Stimulated activated effector memory CD8-positive, alpha-beta T cell treated with anti-CD3 and anti-CD28 coated beads, Interleukin-12 subunit alpha, Interleukin-12 subunit beta, amount 100 ng/mL, for 72 hours (primary cell): ENCODE measurements around the gene ZDHHC13.

Experiments used
- ATAC-seq: fragments of 150-1000 bp; cut with Tn5 transposase; 2 replicates; pipeline ENCODE4 v1.10.0; 2021
- DNase-seq, 2 donors: peaks; one replicate each; pipeline ENCODE4 v3.0.0; 2021 to 2022; ENCODE audit warnings: low spot score in 2 of 2
- H3K27ac Mint-ChIP-seq: one replicate; pipeline ENCODE4 v1.8.0; 2022; ENCODE audit warnings: mild to moderate bottlenecking, mixed read lengths
- H3K36me3 Mint-ChIP-seq: one replicate; pipeline ENCODE4 v1.8.0; 2022; ENCODE audit warnings: mild to moderate bottlenecking, mixed read lengths
- H3K4me1 Mint-ChIP-seq: one replicate; pipeline ENCODE4 v1.8.0; 2022; ENCODE audit warnings: mixed read lengths
- H3K4me3 Mint-ChIP-seq: one replicate; pipeline ENCODE4 v1.8.0; 2022; ENCODE audit warnings: mild to moderate bottlenecking, mixed read lengths
- H3K9me3 Mint-ChIP-seq: one replicate; pipeline ENCODE4 v1.8.0; 2022; ENCODE audit warnings: mixed read lengths

Gene ZDHHC13

DNA sequence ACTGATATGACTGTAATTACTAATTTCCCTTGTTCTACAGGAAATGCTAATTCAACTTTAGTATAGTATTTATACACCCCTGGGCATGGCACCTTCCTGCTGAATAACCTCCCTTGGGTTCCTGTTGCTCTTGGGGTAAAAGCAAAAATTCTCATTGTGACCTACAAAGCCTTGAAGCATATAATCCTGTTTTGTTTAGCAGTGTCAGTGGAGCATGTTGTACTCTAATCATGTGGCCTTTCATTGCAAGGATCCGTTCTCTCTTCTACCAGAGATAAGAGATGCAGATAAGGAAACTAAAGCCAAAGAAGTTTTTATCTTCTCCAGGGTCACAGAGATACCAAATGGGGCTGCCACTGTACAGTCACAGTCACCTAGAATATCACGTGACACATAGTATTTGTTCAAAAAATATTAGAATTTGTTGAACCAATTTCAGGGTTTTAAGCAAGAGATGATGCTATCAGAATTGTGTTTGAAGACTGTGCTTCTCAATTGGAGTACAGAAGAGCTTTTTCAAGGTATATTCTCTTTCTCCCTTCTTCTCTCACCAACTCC lies 59.7 kb downstream of the ZDHHC13 start:
- Mint-ChIP-seq H3K9me3 (no peaks in the 10 kb centered on the region), H3K4me1 (no peaks in the 10 kb centered on the region), H3K27ac (no peak overlapping the region), H3K4me3 (no peak overlapping the region), H3K36me3 (peaks cover 52% of the 10 kb centered on the region)
- DNase-seq: no peak
- ATAC-seq: no peak

DNA sequence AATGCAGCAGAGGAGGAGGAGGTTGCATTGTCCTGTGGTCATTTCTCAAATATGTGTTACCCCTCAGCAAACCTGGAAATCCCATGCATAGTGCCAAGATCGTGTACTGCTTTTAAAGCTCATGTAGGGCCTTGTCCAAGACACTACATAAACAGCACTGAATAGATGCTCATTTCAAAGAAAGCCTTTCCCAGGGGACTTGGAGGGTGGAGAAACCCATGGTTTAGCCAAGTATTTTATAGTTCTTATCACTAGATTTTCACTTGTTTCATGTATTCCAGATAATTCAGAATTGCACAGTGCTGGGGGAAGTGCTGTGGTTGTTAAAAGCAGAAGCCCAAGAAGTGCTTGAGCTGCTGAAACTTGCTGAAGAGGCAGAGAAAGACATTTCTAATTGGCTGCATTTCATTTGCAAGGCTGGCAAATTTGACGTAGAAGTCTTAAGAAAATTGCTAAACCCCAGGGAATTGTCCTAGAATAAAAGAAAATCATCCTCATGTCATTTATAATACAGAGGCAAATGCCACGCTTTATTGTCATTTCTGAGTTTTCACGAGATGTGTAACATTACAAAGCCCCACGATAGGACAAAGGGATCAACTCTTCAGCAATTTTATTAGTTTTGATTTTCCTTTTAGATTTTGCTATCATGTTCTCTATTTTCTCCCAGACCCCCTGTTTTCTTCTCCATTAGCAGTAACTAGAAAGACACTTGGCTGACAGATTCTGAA lies 64.7 kb downstream of the ZDHHC13 start:
- Mint-ChIP-seq H3K4me1 (no peaks in the 10 kb centered on the region), H3K27ac (no peak overlapping the region), H3K36me3 (peaks cover 3% of the 10 kb centered on the region), H3K9me3 (no peaks in the 10 kb centered on the region), H3K4me3 (no peak overlapping the region)
- DNase-seq: no peak
- ATAC-seq: no peak

DNA sequence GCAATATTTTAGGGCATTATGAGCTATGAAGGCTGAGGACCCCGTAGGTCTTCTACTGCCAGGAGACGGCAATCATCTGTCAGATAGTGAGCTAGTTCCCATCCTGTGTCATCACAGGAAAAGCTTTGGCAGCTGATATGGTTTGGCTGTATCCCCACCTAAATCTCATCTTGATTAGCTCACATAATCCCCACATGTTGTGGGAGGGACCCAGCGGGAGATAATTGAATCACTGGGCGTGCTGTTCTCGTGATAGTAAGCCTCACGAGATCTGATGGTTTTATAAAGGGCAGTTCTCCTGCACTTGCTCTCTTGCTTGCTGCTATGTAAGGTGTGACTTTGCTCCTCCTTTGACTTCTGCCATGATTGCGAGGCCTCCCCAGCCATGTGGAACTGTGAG lies 66.7 kb downstream of the ZDHHC13 start:
- no peak overlapping the region for H3K27ac Mint-ChIP-seq
- DNase-seq (no peak), ATAC-seq (no peak)
- H3K4me1 Mint-ChIP-seq: no peaks in the 10 kb centered on the region
- no peaks in the 10 kb centered on the region for H3K36me3 Mint-ChIP-seq
- H3K4me3 Mint-ChIP-seq: no peak overlapping the region
- no peaks in the 10 kb centered on the region for H3K9me3 Mint-ChIP-seq

DNA sequence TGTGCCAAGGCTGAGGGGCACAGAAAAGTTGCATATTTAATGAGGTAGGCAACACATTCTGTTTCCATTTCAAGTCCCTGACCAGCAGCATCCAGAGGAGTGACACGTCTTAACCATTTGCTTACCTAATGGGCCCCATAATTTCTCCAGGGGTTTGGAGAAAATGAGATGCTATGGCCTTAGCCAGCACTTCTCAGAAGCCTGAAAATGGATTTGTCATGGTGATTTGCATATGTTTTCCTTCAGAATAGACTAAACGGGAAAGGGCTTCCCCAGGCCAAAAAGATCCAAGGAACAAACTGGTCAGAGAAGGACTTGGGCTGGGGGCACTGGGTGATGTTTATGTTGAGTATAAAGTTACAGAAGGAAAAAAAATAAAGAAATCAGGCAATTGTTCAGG lies 68.1 kb downstream of the ZDHHC13 start:
- no peaks in the 10 kb centered on the region for H3K4me1 Mint-ChIP-seq

DNA sequence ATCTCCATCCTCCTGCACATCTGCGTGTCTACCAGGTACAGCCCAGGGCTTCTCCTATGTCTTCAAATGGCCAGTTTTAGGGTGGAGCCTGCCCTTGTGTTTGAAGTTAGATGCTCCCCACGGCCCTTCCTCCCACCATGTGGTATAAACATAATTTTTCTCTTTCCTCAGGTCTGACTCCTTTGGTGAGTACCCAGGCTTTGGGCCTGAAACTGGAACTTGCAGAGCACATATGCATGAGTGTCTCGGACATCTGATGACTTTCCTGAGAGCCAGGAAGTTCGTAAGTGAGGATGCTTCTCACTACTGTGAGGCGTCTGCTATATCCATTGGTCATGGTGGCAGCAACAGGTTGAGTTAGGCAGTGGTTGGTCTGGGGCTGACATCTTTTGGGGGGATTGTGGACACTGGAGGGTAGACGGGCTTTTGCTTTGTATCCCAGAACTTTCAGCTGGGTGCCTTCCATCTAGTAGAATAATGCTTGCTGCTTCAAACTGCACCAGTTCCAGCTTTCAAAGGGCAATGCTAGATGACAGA lies 68.6 kb downstream of the ZDHHC13 start:
- DNase-seq (no peak), ATAC-seq (no peak)
- H3K27ac Mint-ChIP-seq: no peak overlapping the region
- no peak overlapping the region for H3K4me3 Mint-ChIP-seq
- no peaks in the 10 kb centered on the region for H3K9me3 Mint-ChIP-seq
- no peaks in the 10 kb centered on the region for H3K4me1 Mint-ChIP-seq
- H3K36me3 Mint-ChIP-seq: no peaks in the 10 kb centered on the region

More for the DNA sequence above, 68.1 kb downstream of the ZDHHC13 start:
- no peak overlapping the region for H3K4me3 Mint-ChIP-seq
- H3K27ac Mint-ChIP-seq: no peak overlapping the region
- H3K9me3 Mint-ChIP-seq: no peaks in the 10 kb centered on the region
- ATAC-seq (no peak), DNase-seq (no peak)
- no peaks in the 10 kb centered on the region for H3K36me3 Mint-ChIP-seq

DNA sequence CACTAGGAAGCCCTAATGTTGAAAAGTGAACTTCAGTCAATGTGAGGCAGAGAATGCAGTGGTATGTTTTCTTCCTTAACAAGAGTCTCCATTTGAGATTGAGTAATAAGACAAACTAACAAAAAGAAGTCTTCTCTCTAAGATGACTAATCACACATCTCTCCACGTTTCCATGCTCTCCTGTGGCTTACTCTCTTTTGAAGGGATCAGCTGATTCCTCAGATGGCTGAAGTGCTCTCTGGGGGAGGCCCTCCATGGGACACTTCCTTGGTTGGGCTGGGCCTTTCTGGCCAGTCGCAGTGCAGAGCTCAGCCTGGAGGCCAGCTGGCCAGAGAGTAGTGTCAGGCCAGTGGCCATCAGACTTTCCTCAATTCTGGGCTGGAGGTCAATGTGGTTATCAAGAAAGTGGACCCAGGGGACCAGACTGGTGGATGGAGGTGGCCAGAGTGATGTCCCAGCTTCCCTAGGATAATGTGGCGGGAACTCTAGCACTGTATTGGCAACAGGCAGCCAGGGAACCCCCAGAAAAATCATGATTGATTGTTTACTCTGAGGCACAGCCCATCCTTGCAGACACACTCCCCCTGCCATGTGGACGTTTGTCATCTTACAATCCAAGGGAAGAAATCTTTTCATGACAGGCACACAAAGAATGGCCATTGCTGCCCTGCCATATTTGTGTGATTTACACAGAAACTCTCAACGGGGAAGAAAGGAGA lies 70.3 kb downstream of the ZDHHC13 start:
- no peaks in the 10 kb centered on the region for H3K4me1 Mint-ChIP-seq
- DNase-seq: no peak
- H3K4me3 Mint-ChIP-seq: no peak overlapping the region
- no peaks in the 10 kb centered on the region for H3K9me3 Mint-ChIP-seq
- no peaks in the 10 kb centered on the region for H3K36me3 Mint-ChIP-seq
- no peak for ATAC-seq
- no peak overlapping the region for H3K27ac Mint-ChIP-seq

DNA sequence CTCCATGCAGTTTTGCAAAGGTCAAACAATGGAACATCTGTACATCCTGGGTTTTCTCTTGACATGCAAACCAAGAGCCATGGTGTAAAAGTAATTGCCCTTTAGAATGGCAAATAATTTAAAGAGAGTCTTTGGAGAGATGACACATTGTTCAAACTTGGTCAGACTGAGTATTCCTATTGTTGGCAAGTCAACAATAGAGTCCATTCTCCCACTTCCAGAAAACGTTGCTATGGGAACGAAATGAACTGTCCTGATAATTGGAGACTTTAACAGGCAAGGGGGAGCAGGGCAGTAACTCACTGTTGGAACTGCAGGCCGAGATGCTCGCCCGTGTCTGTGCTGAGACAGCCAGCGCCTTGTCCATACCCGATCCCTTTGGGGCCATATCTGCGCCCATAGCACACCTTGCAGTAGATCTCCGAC lies 70.9 kb downstream of the ZDHHC13 start:
- Mint-ChIP-seq H3K4me1 (no peaks in the 10 kb centered on the region), H3K36me3 (no peaks in the 10 kb centered on the region), H3K27ac (no peak overlapping the region), H3K4me3 (no peak overlapping the region), H3K9me3 (no peaks in the 10 kb centered on the region)
- DNase-seq: no peak
- no peak for ATAC-seq

DNA sequence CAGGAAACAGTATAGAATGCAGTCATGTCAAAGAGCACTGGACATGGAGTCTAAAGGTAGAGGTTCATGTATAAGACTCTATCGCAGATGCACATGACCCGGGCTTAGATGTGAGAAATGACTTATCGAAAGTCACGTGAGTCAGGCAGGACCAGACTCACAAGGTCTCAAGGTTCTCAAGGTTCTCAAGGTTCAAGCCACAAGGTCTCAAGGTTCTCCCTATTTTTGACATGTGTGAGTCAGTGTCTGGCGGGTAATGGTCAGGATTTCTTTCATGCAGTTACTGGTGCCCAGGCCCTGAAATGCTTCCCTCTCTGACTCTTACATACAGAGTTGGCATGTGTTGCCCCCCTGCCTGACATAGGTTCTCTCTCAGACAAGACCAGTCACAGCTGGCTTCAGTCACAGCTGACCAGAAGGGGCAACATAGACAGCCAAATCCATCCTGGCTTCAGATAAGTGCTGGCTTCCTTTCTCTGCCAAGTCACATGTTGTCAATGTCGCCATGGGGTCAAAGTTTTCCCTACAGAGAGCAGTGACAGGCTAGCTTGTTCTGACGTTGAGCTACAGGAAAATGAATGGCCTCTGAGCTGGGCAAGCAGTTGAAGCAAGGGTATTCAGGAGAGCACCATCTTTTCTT lies 74.7 kb downstream of the ZDHHC13 start:
- Mint-ChIP-seq H3K4me1 (no peaks in the 10 kb centered on the region), H3K4me3 (no peak overlapping the region), H3K9me3 (no peaks in the 10 kb centered on the region), H3K27ac (no peak overlapping the region), H3K36me3 (no peaks in the 10 kb centered on the region)
- DNase-seq: no peak
- ATAC-seq: no peak

DNA sequence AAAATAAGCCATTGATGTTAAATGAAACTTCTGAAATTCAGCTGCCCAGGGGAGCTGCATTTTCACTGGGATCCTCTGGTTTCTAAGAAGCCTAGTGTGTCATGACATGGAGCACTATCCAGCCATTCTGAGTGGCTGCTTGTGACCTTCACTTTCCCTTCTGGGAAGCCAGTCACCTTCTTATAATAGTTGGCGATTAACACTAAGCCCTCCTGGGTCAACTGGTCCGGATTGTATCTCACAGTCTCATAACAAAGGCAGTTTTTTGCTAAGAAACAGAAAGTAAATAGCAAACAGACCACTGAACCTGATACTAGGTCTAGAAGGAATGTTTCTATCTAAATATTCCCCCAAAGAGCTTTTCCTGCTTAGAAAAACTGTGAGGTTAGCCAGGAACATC lies 76.9 kb downstream of the ZDHHC13 start:
- ATAC-seq: no peak
- Mint-ChIP-seq H3K4me1 (no peaks in the 10 kb centered on the region), H3K27ac (no peak overlapping the region), H3K36me3 (no peaks in the 10 kb centered on the region), H3K9me3 (no peaks in the 10 kb centered on the region), H3K4me3 (no peak overlapping the region)
- DNase-seq: no peak

DNA sequence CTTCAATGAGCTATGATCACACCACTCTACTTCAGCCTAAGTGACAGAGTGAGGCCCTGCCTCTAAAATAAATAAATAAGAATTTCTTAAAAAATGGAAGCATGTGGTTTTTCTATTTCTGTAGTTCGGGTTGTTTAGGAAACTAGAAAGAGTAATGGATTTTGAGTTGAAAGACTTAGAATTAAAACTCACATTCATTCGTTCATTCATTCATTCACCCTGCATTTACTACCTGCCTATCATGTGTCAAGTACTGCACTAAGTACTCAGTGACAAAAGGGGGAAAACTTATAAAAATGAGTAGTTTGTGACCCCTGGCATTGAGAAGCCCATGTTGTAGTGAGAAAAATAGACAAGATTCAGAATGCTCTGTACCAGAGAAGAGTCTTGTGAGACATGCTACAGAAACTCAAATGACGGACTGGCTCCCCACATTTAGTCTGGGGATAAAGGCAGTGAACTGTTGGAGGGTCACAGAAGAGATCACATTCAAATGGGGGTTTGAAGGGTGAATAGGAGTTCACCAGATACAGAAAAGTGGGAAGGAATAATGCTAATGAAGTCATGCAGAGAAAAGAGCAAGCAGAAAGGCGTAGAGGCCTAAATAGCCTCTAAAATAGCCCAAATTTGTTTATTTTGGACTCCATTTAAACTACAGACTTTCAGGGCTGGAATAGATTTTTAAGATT lies 77.8 kb downstream of the ZDHHC13 start:
- Mint-ChIP-seq H3K4me3 (no peak overlapping the region), H3K36me3 (no peaks in the 10 kb centered on the region), H3K27ac (no peak overlapping the region), H3K9me3 (no peaks in the 10 kb centered on the region), H3K4me1 (no peaks in the 10 kb centered on the region)
- DNase-seq (no peak), ATAC-seq (no peak)

DNA sequence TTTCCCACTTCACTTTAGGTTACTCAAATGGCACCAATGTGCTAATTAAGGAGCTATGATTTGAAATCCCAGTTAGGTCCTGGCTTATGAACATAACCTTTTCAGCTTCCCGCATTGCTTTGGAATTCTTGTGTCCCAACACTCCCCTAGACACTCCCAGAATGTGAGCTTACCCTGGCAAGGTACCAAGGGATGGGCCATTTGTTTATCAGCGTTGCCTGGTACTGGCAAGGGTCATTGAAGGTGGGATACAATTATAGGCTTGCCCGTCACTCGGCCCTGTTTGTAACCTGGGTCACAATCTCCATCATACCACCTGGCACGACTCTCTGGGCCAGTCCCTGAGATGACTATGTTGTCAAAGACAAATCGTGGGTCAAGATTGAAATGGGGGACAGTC lies 79.5 kb downstream of the ZDHHC13 start:
- Mint-ChIP-seq H3K27ac (no peak overlapping the region), H3K4me1 (no peaks in the 10 kb centered on the region)

DNA sequence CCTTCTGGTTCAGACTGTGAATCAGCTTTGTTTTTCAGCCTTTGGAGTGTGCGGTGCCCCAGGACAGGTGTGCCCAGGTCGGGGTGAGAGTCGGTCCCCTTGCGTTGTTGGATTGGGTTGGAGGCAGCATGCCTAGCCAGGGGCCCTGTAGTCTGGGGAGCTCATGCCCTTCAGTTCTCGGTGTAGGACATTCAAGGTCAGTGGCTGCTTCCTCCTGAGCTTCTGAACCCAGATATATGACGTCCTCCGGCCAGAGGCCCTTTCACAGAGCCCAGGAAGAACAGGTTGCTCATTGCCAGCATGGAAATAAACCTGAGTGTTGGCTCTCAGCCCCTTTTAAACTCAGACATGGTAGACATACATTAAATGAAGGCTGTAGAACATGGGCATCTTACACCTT lies 82.1 kb downstream of the ZDHHC13 start:
- ATAC-seq (no peak), DNase-seq (no peak)
- Mint-ChIP-seq H3K4me1 (no peaks in the 10 kb centered on the region), H3K27ac (no peak overlapping the region), H3K4me3 (no peak overlapping the region), H3K9me3 (no peaks in the 10 kb centered on the region), H3K36me3 (no peaks in the 10 kb centered on the region)

More for the DNA sequence above, 79.5 kb downstream of the ZDHHC13 start:
- H3K36me3 Mint-ChIP-seq: no peaks in the 10 kb centered on the region
- H3K4me3 Mint-ChIP-seq: no peak overlapping the region
- ATAC-seq (no peak), DNase-seq (no peak)
- no peaks in the 10 kb centered on the region for H3K9me3 Mint-ChIP-seq

DNA sequence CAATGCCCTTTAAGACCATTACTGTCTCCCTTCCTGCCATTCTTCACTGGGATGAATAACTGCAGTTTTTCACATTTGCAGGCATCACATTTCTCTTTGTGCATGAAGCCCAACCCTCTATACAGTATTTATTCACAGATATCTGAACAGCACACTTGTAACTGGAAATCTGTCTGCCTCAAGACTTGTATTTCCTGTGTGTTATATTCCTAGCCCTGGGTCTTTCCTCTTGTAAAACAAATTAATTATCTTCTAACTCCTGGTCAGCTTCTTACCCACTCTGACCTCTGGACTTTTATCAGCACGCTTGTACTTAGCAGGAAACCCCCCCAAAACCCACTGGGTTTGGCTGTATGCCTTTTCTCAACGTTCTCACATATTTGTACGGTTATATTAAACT lies 82.8 kb downstream of the ZDHHC13 start:
- Mint-ChIP-seq H3K27ac (no peak overlapping the region), H3K9me3 (no peaks in the 10 kb centered on the region), H3K4me3 (no peak overlapping the region), H3K36me3 (no peaks in the 10 kb centered on the region), H3K4me1 (no peaks in the 10 kb centered on the region)
- DNase-seq (no peak), ATAC-seq (no peak)

DNA sequence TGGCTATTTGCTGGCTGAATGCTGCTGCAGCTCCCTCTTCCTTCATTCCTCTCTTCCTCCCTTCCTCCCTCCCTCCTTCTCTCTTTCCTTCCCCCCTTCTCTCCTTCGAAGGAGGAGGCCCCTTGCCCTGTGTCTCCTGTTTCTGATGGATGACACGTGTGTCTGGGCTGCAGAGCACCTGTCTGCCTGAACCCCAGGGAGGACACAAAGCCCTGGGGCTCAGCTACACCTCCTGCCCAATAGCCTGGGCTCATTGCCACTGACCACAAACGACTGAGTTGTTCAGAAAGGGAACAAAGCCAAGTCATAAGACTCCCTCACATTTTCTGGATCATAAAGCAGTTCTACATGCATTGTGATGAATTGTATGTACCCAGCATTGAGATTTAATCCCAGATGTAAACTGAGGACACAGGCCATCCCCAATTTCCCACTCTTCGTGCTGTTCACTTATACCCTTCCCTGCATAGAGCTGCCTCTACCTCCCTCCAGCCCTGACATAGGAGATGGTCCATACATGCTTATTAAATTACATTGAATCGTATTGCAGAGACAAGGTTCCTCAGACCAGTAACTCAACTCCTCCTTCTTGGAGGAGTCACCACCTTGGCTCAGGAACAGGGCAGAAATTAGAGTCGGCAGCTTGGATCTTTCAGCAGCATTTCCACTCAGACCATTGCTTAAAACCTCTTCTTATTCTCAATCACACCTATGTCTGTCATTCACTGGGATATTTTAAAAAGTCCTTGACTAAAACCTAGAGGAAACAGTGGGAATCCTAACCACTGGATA lies 83.6 kb downstream of the ZDHHC13 start:
- no peak for ATAC-seq
- DNase-seq: no peak
- H3K27ac Mint-ChIP-seq: no peak overlapping the region
- no peaks in the 10 kb centered on the region for H3K36me3 Mint-ChIP-seq
- H3K4me1 Mint-ChIP-seq: no peaks in the 10 kb centered on the region
- H3K4me3 Mint-ChIP-seq: no peak overlapping the region
- no peaks in the 10 kb centered on the region for H3K9me3 Mint-ChIP-seq
